GM19397 (cell line): ENCODE measurements around the gene EMB.
"Not testable (repeated sequence)": the region's sequence is repeated elsewhere in the genome, so short reads cannot be mapped to it uniquely, and the experiment has no call there.

ENCODE experiments used
- ATAC-seq: cut with Tn5 transposase; IDR thresholded peaks from one replicate; pipeline ENCODE4 v1.9.1; 2021; ENCODE audit warnings: mild to moderate bottlenecking, moderate library complexity; ENCODE audit not compliant: unreplicated experiment

The EMB gene

GRCh38 chr5:50423100-50423799, 17.8 kb downstream of the EMB start:
- not testable (repeated sequence) for ATAC-seq

- ATAC-seq: not testable (repeated sequence)
Measured at GRCh38 chr5:50421184-50421950, 19.7 kb downstream of the EMB start.

- no peak for ATAC-seq
Measured at GRCh38 chr5:50420343-50420935, 20.6 kb downstream of the EMB start.

- ATAC-seq: not testable (repeated sequence)
Measured at GRCh38 chr5:50419656-50420055, 21.4 kb downstream of the EMB start.

DNA sequence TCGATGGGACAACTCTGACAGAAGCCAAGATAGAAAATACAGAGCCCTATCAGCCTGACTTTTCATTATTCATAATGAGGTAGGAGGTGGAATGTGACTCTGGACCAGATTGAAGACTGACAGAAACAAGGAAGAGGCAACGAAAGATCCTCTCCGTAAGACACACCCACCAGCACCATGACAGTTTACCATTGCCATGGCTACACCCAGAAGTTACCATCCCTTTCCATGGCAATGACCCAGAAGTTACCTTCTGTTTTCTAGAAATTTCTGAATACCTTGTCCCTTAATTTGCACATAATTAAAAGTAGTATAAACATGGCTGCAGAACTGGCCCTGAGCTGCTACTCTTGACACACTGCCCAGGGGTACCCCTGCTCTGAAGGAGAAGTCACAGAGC, 24.5 kb downstream of the EMB start:
- ATAC-seq: not testable (repeated sequence)

GRCh38 chr5:50415912-50416311, 25.2 kb downstream of the EMB start:
- peak; percentile 95 for ATAC-seq

DNA sequence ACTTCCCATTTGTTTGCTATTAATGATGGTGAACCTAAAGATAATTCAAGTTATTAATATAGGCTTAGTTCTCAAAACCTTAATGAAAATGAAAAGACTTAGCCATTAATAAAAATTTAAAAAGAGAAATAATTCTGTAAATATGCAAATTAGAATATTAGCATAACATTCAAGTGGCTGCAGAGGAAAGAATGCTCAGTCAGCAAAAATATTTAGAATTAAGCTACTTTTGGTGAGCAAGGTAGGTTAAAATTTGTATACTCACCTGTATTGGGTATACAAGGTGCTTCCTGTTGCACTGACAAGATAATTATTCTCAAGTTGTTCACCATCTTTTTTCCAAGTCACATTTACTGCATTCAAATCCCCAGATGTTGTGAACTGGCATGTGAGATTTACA, 30.2 kb downstream of the EMB start:
- not testable (repeated sequence) for ATAC-seq

DNA sequence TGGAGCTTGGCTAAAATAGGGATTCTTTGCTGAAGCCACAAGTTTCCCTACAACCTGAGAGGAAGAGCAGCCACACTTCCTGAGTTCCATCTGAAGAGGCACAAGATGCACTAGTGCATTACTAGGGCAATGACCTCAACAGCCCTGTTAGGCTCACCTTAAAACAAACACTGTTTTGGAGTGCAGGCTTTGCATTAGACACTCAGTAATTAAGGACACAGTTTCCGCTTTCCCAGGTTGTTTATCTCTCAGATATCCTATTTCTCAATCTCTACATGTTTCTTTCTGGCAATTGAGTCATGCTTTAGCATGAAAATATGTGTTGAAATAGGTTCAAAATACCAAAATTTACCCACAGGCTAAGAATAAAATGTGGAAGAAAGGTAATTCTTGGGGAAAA, 34.2 kb downstream of the EMB start:
- no peak for ATAC-seq

- no peak for ATAC-seq
Measured at GRCh38 chr5:50401336-50401735, 39.8 kb downstream of the EMB start.

GRCh38 chr5:50393925-50394609, 47.0 kb downstream of the EMB start:
- not testable (repeated sequence) for ATAC-seq

DNA sequence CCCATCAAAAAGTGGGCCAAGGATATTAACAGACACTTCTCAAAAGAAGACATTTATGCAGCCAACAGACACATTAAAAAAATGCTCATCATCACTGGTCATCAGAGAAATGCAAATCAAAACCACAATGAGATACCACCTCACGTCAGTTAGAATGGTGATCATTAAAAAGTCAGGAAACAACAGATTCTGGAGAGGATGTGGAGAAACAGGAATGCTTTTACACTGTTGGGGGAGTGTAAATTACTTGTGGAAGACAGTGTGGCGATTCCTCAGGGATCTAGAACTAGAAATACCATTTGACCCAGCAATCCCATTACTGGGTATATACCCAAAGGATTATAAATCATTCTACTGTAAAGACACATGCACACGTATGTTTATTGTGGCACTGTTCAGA, 48.8 kb downstream of the EMB start:
- not testable (repeated sequence) for ATAC-seq

GRCh38 chr5:50384381-50384780, 56.7 kb downstream of the EMB start:
- ATAC-seq: not testable (repeated sequence)

DNA sequence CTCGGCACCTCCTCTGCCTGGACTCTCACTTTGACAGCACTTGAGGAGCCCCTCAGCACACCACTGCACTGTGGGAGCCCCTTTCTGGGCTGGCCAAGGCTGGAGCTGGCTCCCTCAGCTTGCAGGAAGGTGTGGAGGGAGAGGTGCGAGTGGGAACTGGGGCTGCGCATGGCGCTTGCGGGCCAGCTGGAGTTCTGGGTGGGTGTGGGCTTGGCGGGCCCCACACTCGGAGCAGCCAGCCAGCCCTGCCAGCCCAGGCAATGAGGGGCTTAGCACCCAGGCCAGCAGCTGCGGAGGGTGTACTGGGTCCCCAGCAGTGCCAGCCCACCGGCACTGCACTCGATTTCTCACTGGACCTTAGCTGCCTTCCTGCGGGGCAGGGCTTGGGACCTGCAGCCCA, 64.4 kb downstream of the EMB start:
- ATAC-seq: not testable (repeated sequence)

GRCh38 chr5:50369287-50370033, 71.6 kb downstream of the EMB start:
- not testable (repeated sequence) for ATAC-seq

GRCh38 chr5:50365426-50366251, 75.4 kb downstream of the EMB start:
- ATAC-seq: no peak

GRCh38 chr5:50364535-50365309, 76.4 kb downstream of the EMB start:
- ATAC-seq: not testable (repeated sequence)

GRCh38 chr5:50359187-50359586, 81.9 kb downstream of the EMB start:
- no peak for ATAC-seq

DNA sequence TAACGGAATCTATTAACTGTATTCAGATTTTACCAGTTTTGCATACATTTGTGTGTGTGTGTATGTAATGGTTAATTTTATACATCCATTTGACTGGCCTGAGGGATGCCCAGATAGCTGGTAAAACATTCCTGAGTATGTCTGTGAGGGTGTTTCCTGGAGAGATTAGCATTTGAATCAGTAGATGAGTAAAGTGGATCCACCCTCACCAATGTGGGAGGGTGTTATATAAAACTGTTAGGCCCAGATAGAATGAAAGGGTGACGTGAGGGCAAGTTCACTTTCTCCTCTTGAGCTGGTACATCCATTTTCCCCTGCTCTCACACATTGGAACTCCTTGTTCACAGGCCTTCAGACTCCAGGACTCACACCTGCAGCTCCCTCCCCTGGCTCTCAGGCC, 88.7 kb downstream of the EMB start:
- ATAC-seq: no peak
